Fibroblast of villous mesenchyme (primary cell): ENCODE data around the gene MAPK8IP3. TPM values are rescaled to one million over a fixed set of nuclear protein-coding genes. Genes with fewer than 3 reads are reported as not detected.

Experiments
- DNase-seq: peaks from one replicate; pipeline ENCODE4 v3.0.0-alpha.2; 2010; ENCODE audit warnings: low read depth
- H3K4me3 ChIP-seq: 2 replicates; pipeline ENCODE4 v1.5.1; 2011; ENCODE audit warnings: low read depth, mild to moderate bottlenecking, low read length
- total RNA-seq: library from RNA; depleted of rRNA; stranded (reverse); fragments of >200 nt; gene quantifications from 2 replicates; pipeline ENCODE4 v1.2.3, GENCODE V29; 2012
- TF ChIP-seq, protein P1 (sequence below): IDR thresholded peaks from 2 replicates; pipeline ENCODE4 v1.5.1; 2012; ENCODE audit warnings: low read depth, mild to moderate bottlenecking, low read length; ENCODE audit not compliant: insufficient read depth

Gene MAPK8IP3
- total RNA-seq, 1 donor = 37.1 TPM

DNA sequence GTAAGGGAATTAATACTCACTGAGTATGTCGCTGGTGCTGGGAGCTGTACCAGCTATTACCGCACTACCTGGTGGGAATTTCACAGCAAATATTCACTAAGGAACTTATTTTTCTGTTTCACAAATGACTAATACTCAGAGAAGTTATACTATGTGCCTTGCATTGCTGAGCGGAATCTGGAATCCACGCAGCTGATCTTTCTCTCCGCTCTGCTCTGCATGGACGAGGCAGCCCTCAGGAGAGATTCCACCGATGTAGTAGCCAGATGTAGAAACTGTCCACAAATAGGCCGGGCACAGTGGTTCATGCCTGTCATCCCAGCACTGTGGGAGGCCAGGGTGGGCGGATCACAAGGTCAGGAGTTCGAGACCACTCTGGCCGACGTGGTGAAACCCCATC is 48.2 kb downstream of the MAPK8IP3 start:
- DNase-seq = no peak
- TF ChIP-seq, protein P1, sequence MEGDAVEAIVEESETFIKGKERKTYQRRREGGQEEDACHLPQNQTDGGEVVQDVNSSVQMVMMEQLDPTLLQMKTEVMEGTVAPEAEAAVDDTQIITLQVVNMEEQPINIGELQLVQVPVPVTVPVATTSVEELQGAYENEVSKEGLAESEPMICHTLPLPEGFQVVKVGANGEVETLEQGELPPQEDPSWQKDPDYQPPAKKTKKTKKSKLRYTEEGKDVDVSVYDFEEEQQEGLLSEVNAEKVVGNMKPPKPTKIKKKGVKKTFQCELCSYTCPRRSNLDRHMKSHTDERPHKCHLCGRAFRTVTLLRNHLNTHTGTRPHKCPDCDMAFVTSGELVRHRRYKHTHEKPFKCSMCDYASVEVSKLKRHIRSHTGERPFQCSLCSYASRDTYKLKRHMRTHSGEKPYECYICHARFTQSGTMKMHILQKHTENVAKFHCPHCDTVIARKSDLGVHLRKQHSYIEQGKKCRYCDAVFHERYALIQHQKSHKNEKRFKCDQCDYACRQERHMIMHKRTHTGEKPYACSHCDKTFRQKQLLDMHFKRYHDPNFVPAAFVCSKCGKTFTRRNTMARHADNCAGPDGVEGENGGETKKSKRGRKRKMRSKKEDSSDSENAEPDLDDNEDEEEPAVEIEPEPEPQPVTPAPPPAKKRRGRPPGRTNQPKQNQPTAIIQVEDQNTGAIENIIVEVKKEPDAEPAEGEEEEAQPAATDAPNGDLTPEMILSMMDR = no peak
- H3K4me3 ChIP-seq = no peak overlapping the region

DNA sequence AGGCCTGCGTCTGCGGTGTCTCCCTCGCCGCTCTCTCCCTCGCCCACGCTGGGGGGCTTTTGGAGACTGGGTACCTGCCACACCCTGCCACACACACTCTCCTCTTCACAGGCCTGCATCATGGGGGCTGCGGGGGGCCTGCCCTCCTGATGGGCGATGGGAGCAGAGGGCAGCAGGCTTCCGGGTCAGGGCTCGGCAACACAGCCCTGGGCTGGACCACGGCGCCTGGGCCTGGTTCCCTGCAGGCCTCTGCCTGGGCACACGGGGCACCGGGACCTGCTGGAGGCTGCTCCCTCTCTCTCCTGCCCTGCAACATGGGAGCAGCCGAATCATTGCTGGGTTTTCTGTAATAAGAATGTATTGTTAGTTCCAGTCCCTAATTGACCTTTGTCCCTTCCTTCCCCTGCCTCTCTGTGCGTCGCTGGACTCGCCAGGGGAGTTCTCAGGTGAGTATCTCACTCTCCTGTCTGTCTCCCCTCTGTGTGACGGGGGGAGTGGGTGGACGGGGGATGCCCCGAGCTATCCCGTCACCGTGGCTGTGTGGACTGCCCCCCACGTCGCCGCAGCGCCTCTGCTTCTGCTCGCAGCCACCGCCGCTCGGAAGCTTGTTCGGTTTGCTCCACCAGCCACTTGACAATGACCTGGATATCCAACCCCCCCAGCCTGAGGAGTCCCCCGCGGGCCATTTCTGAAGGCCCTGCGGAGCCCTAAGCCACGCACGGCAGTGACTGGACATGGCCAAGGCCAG is 51.9 kb downstream of the MAPK8IP3 start:
- TF ChIP-seq, protein P1 = no peak
- no peak overlapping the region for H3K4me3 ChIP-seq

DNA sequence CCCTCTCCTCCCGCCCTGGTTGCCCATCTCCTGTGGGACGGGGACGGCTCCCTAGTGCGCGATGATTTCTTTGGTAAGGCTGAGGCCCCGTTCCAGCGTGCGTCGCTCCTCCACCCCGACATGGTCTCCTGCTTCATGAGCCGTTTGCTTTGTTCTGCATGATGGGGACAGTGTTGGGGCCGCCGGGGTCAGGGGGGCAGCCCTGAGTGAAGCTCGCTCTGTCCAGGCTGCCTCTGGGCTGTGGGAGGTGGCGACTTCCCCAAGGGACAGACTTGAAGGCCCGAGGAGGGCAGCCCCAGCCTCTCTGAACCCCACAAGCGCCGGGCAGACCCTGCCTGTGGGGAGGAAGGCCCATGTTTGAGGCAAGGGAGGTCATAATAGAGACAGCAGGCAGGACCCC is 52.9 kb downstream of the MAPK8IP3 start:
- TF ChIP-seq, protein P1 = no peak
- no peak overlapping the region for H3K4me3 ChIP-seq
- no peak for DNase-seq

More for the DNA sequence above, 51.9 kb downstream of the MAPK8IP3 start:
- no peak for DNase-seq

DNA sequence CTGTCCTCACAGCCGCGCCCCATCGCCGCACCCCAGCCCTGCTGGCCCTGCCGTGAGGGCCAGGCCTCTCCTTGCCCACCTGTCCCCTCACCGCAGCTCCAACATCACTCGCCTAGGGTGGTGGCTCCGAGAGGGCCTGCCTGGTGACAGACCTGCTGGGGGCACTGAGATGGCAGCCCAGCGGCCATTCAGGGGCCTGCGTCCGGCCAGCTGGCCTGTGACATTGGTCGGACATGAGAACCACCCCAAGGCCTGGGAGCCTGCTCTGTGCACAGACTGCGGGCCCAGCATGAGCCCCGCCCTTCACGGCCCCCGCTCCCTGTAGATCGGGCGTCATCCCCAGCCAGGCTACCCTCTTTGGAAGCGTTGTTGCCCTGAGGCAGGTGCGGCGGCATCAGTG is 53.5 kb downstream of the MAPK8IP3 start:
- no peak for DNase-seq
- no peak overlapping the region for H3K4me3 ChIP-seq
- TF ChIP-seq, protein P1 = no peak

DNA sequence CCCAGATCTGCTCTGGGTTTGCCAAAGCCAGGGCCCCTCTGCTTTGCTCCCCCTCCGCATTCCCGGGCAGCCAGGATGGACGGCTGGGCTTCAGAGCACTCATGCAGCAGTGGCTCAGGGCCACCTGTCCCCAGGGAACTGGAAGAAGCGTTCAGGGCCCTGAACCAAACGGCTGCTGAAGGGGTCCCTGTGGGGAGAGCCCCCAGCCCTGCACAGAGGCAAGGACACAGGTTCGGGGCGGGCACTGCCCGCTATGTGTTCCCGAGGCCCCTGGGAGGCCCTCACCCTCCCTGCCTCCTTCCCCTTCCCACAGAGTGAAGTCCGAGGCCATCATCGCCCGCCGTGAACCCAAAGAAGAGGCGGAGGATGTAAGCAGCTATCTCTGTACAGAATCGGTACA is 54.9 kb downstream of the MAPK8IP3 start:
- no peak overlapping the region for H3K4me3 ChIP-seq
- TF ChIP-seq, protein P1 = no peak
- no peak for DNase-seq

DNA sequence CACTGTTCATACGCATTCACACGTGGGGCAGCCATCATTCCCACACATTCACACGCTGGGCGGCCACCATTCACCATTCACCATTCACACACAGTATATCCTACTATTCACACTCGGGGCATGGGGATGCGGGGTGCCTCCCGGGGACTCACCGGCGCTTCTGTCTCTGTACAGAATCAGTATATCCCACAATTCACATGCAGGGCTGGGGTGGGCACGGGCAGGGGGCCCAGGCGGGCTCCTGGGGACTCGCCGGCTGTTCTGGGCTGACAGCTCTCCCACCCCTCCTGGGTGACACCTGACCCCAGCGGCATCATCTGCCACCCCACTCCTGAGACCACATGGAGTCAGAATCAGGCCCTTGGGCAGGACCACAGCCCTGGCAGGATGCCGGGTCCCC is 55.8 kb downstream of the MAPK8IP3 start:
- H3K4me3 ChIP-seq = no peak overlapping the region
- TF ChIP-seq, protein P1 = no peak
- DNase-seq = no peak
